Endothelial cell of umbilical vein (primary cell): Measurements from ENCODE around the gene EDARADD. TPM values are rescaled to one million over a fixed set of nuclear protein-coding genes. Genes with fewer than 3 reads are reported as not detected.

Experiments
- BruUV-seq: library from RNA; stranded (reverse); fragments of 400-500 nt; replicated peaks from 2 replicates; lab custom pipeline; 2021; lab: Mats Ljungman, UMichigan
- CTCF ChIA-PET: fragments of 300-600, 350-600 bp; sonication (Branson Sonifier 250); formaldehyde crosslinking; loops from one replicate; lab custom pipeline; 2021; ENCODE audit warnings: antibody characterized with exemption, inconsistent platforms; lab: Charles Lee
- POLR2A ChIA-PET: fragments of 300-600, 350-600 bp; sonication (Branson Sonifier 250); formaldehyde crosslinking; loops from one replicate; lab custom pipeline; 2021; ENCODE audit warnings: antibody characterized with exemption, inconsistent platforms; lab: Charles Lee
- DNase-seq: peaks from one replicate; pipeline ENCODE4 v3.0.0-alpha.2; 2011; ENCODE audit warnings: low read depth, low spot score
- FAIRE-seq: peaks from 2 replicates; lab custom pipeline; 2011; peaks lifted over from hg19 to GRCh38; lab: Jason Lieb, UNC
- H2AFZ ChIP-seq: 2 replicates; pipeline ENCODE4 v1.6.0; 2012; ENCODE audit warnings: low read depth, low read length, control low read depth, inconsistent platforms
- H3K27ac ChIP-seq: 2 replicates; pipeline ENCODE4 v1.5.1; 2011; ENCODE audit warnings: low read depth, mild to moderate bottlenecking, control low read depth, low read length, moderate library complexity; ENCODE audit not compliant: insufficient read depth
- H3K27me3 ChIP-seq, 2 experiments: 2 replicates each; pipeline versions ENCODE4 v1.6.0 to v1.6.1; 2011; ENCODE audit warnings: low read length in 2 of 2, mixed read lengths in 1 of 2; ENCODE audit not compliant: control insufficient read depth in 2 of 2, insufficient read depth in 2 of 2
- H3K36me3 ChIP-seq, 2 experiments: 2 replicates in 1 of 2; 3 replicates in 1 of 2; pipeline ENCODE4 v1.5.1; 2011; ENCODE audit warnings: low read length in 2 of 2, mild to moderate bottlenecking in 1 of 2, moderate library complexity in 1 of 2; ENCODE audit not compliant: control insufficient read depth in 2 of 2, insufficient read depth in 2 of 2; ENCODE audit errors: extremely low read depth in 1 of 2
- H3K4me1 ChIP-seq: 3 replicates; pipeline ENCODE4 v1.5.1; 2011; ENCODE audit warnings: mild to moderate bottlenecking, low read length; ENCODE audit not compliant: control insufficient read depth, insufficient read depth; ENCODE audit errors: extremely low read depth
- H3K4me2 ChIP-seq: 2 replicates; pipeline ENCODE4 v1.6.1; 2011; ENCODE audit warnings: low read length, control low read depth, mixed read lengths; ENCODE audit not compliant: insufficient read depth
- H3K4me3 ChIP-seq, 3 experiments: fragments of 200-600 bp in 1 of 3; sonication (generic), shearing (Covaris generic) in 1 of 3; replicated peaks in 1 of 3; 2 replicates each; pipeline ENCODE4 v1.5.1; 2011 to 2016; ENCODE audit warnings: control low read depth in 3 of 3, low read length in 3 of 3, mild to moderate bottlenecking in 2 of 3, inconsistent platforms in 1 of 3, low read depth in 1 of 3, moderate library complexity in 1 of 3; ENCODE audit not compliant: insufficient read depth in 1 of 3
- H3K79me2 ChIP-seq: 2 replicates; pipeline ENCODE4 v1.6.0; 2012; ENCODE audit warnings: low read length, inconsistent platforms; ENCODE audit not compliant: control insufficient read depth, insufficient read depth
- H3K9ac ChIP-seq: replicated peaks from 2 replicates; pipeline ENCODE3; 2011; ENCODE audit warnings: low read length, control low read depth; ENCODE audit not compliant: insufficient read depth; ENCODE audit errors: extremely low read depth
- H3K9me1 ChIP-seq: replicated peaks from 3 replicates; pipeline ENCODE4 v1.6.0; 2011; ENCODE audit warnings: mild to moderate bottlenecking, low read length; ENCODE audit not compliant: control insufficient read depth, insufficient read depth; ENCODE audit errors: extremely low read depth
- H3K9me3 ChIP-seq: replicated peaks from 2 replicates; pipeline ENCODE4 v1.5.1; 2012; ENCODE audit warnings: low read length, inconsistent platforms; ENCODE audit not compliant: control insufficient read depth, insufficient read depth
- H4K20me1 ChIP-seq: replicated peaks from 2 replicates; pipeline ENCODE3; 2011; ENCODE audit warnings: mild to moderate bottlenecking, low read length; ENCODE audit not compliant: control insufficient read depth, insufficient read depth; ENCODE audit errors: extremely low read depth
- CTCF ChIP-seq, 2 donors: IDR thresholded peaks; 1 replicate in 1 of 2; 2 replicates in 1 of 2; pipeline ENCODE4 v1.5.1; 2011; ENCODE audit warnings: low read length in 2 of 2, mild to moderate bottlenecking in 2 of 2, moderate library complexity in 2 of 2, control low read depth in 1 of 2, inconsistent platforms in 1 of 2, low read depth in 1 of 2; ENCODE audit not compliant: insufficient read depth in 1 of 2; ENCODE audit errors: extremely low read depth in 1 of 2
- EZH2 ChIP-seq: IDR thresholded peaks from 2 replicates; pipeline ENCODE4 v1.6.1; 2012; ENCODE audit warnings: borderline replicate concordance, low read depth, mild to moderate bottlenecking, moderate library complexity, low read length, inconsistent platforms; ENCODE audit not compliant: severe bottlenecking
- GATA2 ChIP-seq: IDR thresholded peaks from 2 replicates; pipeline ENCODE4 v1.7.0; 2011; ENCODE audit warnings: low read depth, mild to moderate bottlenecking, moderate library complexity, mixed read lengths, low read length; ENCODE audit not compliant: insufficient read length, insufficient read depth
- JUN ChIP-seq: IDR thresholded peaks from 2 replicates; pipeline ENCODE4 v1.6.1; 2011; ENCODE audit warnings: borderline replicate concordance, low read depth; ENCODE audit not compliant: insufficient read length, insufficient read depth
- MAX ChIP-seq: IDR thresholded peaks from 2 replicates; pipeline ENCODE4 v1.6.1; 2011; ENCODE audit not compliant: insufficient read depth, insufficient read length
- MYC ChIP-seq: IDR thresholded peaks from one replicate; pipeline ENCODE4 v1.6.1; 2011; ENCODE audit warnings: mild to moderate bottlenecking, low read depth, low read length
- POLR2AphosphoS5 ChIP-seq: IDR thresholded peaks from 2 replicates; pipeline ENCODE4 v1.6.1; 2012; ENCODE audit warnings: low read depth, mild to moderate bottlenecking, control low read depth, low read length, moderate library complexity; ENCODE audit not compliant: insufficient read depth
- dilution Hi-C: fragments of 300-500 bp; cut with MboI; formaldehyde crosslinking; loops from one replicate; pipeline ENCODE4 v1.15.0; 2019; ENCODE audit warnings: low sequenced_read_pairs; ENCODE audit not compliant: extremely low pct_ligation_motif_present
- intact Hi-C: fragments of 100-400 bp; cut with micrococcal nuclease; formaldehyde crosslinking; loops from one replicate; pipeline ENCODE4 v1.10.0; 2022
- polyA plus RNA-seq, 4 experiments: library from polyadenylated mRNA; depleted of rRNA in 3 of 4; stranded (reverse) in 3 of 4; unstranded in 1 of 4; fragments of >200 nt; gene quantifications; 2 replicates each; pipeline versions ENCODE4 v1.2.1 to v1.2.3, GENCODE V29; 2011 to 2012; ENCODE audit warnings: missing spikeins in 1 of 4
- total RNA-seq: library from RNA; stranded (reverse); gene quantifications from 2 replicates; pipeline ENCODE4 v1.2.3, GENCODE V29; 2021

The EDARADD gene
- total and polyA plus RNA-seq, 2 donors (not counting 3 experiments of a cell fraction or from before 2014, with no cell fraction given), result not detected

- no TSS peak for BruUV-seq
- Histone ChIP-seq H3K9me3 (no peaks in the 10 kb centered on the region), H3K9ac (no peak overlapping the region), H3K9me1 (no peaks in the 10 kb centered on the region), H3K27ac (no peak overlapping the region), H3K79me2 (no peaks in the 10 kb centered on the region), H3K4me2 (no peak overlapping the region), H3K36me3 (no peaks in the 10 kb centered on the region), H3K27me3 (no peaks in the 10 kb centered on the region), H2AFZ (no peak overlapping the region), H3K4me1 (no peaks in the 10 kb centered on the region), H4K20me1 (no peaks in the 10 kb centered on the region), H3K4me3 (no peak overlapping the region)
- dilution Hi-C loops (no loop called here), intact Hi-C loops (no loop called here)
- POLR2A ChIA-PET, result no interaction called here
- FAIRE-seq (no peak), DNase-seq (no peak)
- CTCF ChIA-PET, result interaction anchor here (0.8 to 1.8 kb wide), 3 partner anchors 11 to 21 kb away, joined by 3 to 5 read pairs (median 3); no protein-coding TSS in a partner anchor
- TF ChIP-seq MYC, result no peak
- TF ChIP-seq JUN, result no peak
- no peak for TF ChIP-seq CTCF (IDR thresholded peaks at IDR 0.05; ENCODE audit: extremely low read depth in 1 of 2, insufficient read depth in 1 of 2, low read depth in 1 of 2, low read length in 2 of 2)
- no peak for TF ChIP-seq POLR2AphosphoS5
- no peak for TF ChIP-seq EZH2
- TF ChIP-seq MAX, result no peak
- no peak for TF ChIP-seq GATA2
Observed at GRCh38 chr1:236472850-236473788, 79.0 kb downstream of the EDARADD start.
